Panc1 (cell line): ENCODE results near the gene ZNF23. TPM values are rescaled to one million over a fixed set of nuclear protein-coding genes. Genes with fewer than 3 reads are reported as not detected.

ENCODE experiments used
- ATAC-seq: fragments of 200-7000 bp; cut with Tn5 transposase; 2 replicates; pipeline ENCODE4 v1.9.1; 2020; ENCODE audit warnings: mild to moderate bottlenecking, moderate library complexity
- BruUV-seq: library from RNA; stranded (reverse); fragments of 400-500 nt; replicated peaks from 2 replicates; lab custom pipeline; 2021; lab: Mats Ljungman, UMichigan
- CTCF ChIA-PET: fragments of 300-600 bp; sonication (Branson Sonifier 250); formaldehyde crosslinking; loops from one replicate; lab custom pipeline; 2022; ENCODE audit warnings: antibody characterized with exemption; lab: Charles Lee
- POLR2A ChIA-PET: fragments of 300-600 bp; sonication (Branson Sonifier 250); formaldehyde crosslinking; loops from one replicate; lab custom pipeline; 2022; ENCODE audit warnings: antibody characterized with exemption; lab: Charles Lee
- DNase-seq: peaks from one replicate; pipeline ENCODE4 v3.0.0-alpha.2; 2010; ENCODE audit warnings: low read depth, low spot score
- H3K27ac ChIP-seq: 2 replicates; pipeline ENCODE4 v1.5.1; 2011; ENCODE audit warnings: mild to moderate bottlenecking, low read length, inconsistent platforms
- H3K27me3 ChIP-seq: fragments of 200-500 bp; sonication (Bioruptor generic); 2 replicates; pipeline ENCODE4 v1.6.0; 2014; ENCODE audit warnings: low read length, inconsistent platforms; ENCODE audit not compliant: control insufficient read depth, insufficient read depth
- H3K36me3 ChIP-seq: fragments of 200-500 bp; sonication (Bioruptor generic); 2 replicates; pipeline ENCODE4 v1.5.1; 2014; ENCODE audit warnings: inconsistent platforms, mild to moderate bottlenecking, low read length, moderate library complexity; ENCODE audit not compliant: control insufficient read depth, insufficient read depth
- H3K4me1 ChIP-seq: 2 replicates; pipeline ENCODE4 v1.5.1; 2011; ENCODE audit warnings: inconsistent platforms, mild to moderate bottlenecking, low read length, moderate library complexity; ENCODE audit not compliant: control insufficient read depth, insufficient read depth
- H3K4me3 ChIP-seq, 2 experiments: 2 replicates each; pipeline ENCODE4 v1.5.1; 2011 to 2012; ENCODE audit warnings: low read depth in 2 of 2, low read length in 2 of 2, mild to moderate bottlenecking in 2 of 2, inconsistent platforms in 1 of 2, moderate library complexity in 1 of 2
- H3K9me3 ChIP-seq: fragments of 200-500 bp; sonication (Bioruptor generic); 2 replicates; pipeline ENCODE4 v1.5.1; 2014; ENCODE audit warnings: low read depth, mild to moderate bottlenecking, inconsistent platforms, low read length, moderate library complexity; ENCODE audit not compliant: control insufficient read depth, insufficient read depth
- POLR2AphosphoS5 ChIP-seq: IDR thresholded peaks from 2 replicates; pipeline ENCODE4 v1.6.1; 2012; ENCODE audit warnings: mild to moderate bottlenecking, low read depth, low read length, moderate library complexity
- SIN3A ChIP-seq: IDR thresholded peaks from 2 replicates; pipeline ENCODE4 v1.6.1; 2012; ENCODE audit warnings: low read depth, mild to moderate bottlenecking, low read length, moderate library complexity, borderline replicate concordance; ENCODE audit not compliant: insufficient read depth
- TCF7L2 ChIP-seq: IDR thresholded peaks from 2 replicates; pipeline ENCODE4 v1.6.1; 2011; ENCODE audit warnings: mild to moderate bottlenecking, low read depth, low read length, inconsistent platforms
- in situ Hi-C: cut with HindIII; loops from 2 replicates; pipeline ENCODE4 v1.10.0; 2016; ENCODE audit warnings: low sequenced_read_pairs, low pct_unique_long_range_greater_than_20kb
- intact Hi-C: fragments of 100-400 bp; cut with micrococcal nuclease; formaldehyde crosslinking; loops from one replicate; pipeline ENCODE4 v1.10.0; 2022; ENCODE audit not compliant: unreplicated experiment
- total RNA-seq: library from RNA; stranded (reverse); gene quantifications from one replicate; pipeline ENCODE4 v1.2.1, GENCODE V29; 2021; ENCODE audit not compliant: unreplicated experiment
- TF ChIP-seq, protein P1 (sequence below), 2 experiments: IDR thresholded peaks; 2 replicates each; pipeline ENCODE4 v1.6.1; 2011 to 2012; ENCODE audit warnings: low read depth in 2 of 2, control low read depth in 1 of 2, low read length in 1 of 2, mild to moderate bottlenecking in 1 of 2, moderate library complexity in 1 of 2; ENCODE audit not compliant: insufficient read depth in 1 of 2
- TF ChIP-seq, protein P2 (sequence below): fragments of 450-650 bp; IDR thresholded peaks from 2 replicates; pipeline ENCODE4 v1.5.1; 2017; ENCODE audit warnings: mild to moderate bottlenecking

The ZNF23 gene
- total RNA-seq, 1 experiment from 2014 or later: 5.2 TPM

DNA sequence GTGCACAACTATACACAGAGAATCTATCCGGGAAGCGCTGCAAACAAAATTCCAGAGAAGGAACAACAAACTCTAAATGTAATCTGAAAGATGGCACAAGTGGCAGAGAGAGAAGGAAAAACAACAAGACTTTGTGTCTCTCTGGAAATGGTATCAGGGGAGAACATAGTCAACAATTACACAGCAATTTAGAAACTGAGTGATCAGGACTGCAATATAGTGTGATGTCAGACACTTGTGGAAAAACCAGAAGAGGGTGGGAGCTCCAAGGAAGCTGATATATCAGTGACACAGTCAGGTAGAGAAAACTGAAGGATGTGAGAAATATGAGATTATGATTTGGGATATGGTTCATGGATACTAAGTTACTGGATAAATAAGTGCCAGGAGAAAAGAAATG lies 18.9 kb upstream of the ZNF23 start:
- intact Hi-C loops: no loop called here
- POLR2A ChIA-PET: no interaction called here
- in situ Hi-C loops: no loop called here

DNA sequence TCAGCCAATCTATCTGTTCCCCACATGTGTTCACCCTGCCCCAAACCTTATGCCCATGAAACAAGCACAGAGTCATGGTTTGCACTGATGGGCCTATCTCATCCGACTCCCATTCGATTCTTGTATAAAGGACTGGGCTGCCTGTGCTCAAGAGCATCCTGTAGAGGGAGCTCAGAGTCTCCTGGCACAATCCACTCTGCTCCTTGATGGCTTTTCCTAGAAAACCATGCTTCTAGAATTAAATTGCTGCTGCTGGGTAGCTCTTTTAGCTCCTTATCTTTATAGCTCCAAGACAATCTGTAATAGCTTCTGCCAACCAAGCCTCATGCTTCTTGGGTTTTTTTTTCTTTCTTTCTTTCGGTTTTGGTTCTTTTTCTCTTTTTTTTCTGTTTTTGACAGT lies 17.4 kb upstream of the ZNF23 start:
- H3K9me3 ChIP-seq: peaks cover 6% of the 10 kb centered on the region; the same call in 1 of the 2 replicates
- ChIA-PET POLR2A (no interaction called here), CTCF (no interaction called here)
- BruUV-seq: no TSS peak
- H3K4me3 ChIP-seq: no peak overlapping the region
- H3K36me3 ChIP-seq: no peaks in the 10 kb centered on the region; the same call in 1 of the 2 replicates
- ATAC-seq (peak; percentile 69; the same call in 1 of the 2 replicates), DNase-seq (no peak)
- no peak overlapping the region for H3K27ac ChIP-seq
- no peaks in the 10 kb centered on the region for H3K4me1 ChIP-seq
- intact Hi-C loops (no loop called here), in situ Hi-C loops (no loop called here)
- TF ChIP-seq, protein P1, sequence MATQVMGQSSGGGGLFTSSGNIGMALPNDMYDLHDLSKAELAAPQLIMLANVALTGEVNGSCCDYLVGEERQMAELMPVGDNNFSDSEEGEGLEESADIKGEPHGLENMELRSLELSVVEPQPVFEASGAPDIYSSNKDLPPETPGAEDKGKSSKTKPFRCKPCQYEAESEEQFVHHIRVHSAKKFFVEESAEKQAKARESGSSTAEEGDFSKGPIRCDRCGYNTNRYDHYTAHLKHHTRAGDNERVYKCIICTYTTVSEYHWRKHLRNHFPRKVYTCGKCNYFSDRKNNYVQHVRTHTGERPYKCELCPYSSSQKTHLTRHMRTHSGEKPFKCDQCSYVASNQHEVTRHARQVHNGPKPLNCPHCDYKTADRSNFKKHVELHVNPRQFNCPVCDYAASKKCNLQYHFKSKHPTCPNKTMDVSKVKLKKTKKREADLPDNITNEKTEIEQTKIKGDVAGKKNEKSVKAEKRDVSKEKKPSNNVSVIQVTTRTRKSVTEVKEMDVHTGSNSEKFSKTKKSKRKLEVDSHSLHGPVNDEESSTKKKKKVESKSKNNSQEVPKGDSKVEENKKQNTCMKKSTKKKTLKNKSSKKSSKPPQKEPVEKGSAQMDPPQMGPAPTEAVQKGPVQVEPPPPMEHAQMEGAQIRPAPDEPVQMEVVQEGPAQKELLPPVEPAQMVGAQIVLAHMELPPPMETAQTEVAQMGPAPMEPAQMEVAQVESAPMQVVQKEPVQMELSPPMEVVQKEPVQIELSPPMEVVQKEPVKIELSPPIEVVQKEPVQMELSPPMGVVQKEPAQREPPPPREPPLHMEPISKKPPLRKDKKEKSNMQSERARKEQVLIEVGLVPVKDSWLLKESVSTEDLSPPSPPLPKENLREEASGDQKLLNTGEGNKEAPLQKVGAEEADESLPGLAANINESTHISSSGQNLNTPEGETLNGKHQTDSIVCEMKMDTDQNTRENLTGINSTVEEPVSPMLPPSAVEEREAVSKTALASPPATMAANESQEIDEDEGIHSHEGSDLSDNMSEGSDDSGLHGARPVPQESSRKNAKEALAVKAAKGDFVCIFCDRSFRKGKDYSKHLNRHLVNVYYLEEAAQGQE (IDR thresholded peaks at IDR 0.05; ENCODE audit: insufficient read depth in 1 of 2, low read depth in 2 of 2, low read length in 1 of 2): no peak
- TF ChIP-seq, protein P2, sequence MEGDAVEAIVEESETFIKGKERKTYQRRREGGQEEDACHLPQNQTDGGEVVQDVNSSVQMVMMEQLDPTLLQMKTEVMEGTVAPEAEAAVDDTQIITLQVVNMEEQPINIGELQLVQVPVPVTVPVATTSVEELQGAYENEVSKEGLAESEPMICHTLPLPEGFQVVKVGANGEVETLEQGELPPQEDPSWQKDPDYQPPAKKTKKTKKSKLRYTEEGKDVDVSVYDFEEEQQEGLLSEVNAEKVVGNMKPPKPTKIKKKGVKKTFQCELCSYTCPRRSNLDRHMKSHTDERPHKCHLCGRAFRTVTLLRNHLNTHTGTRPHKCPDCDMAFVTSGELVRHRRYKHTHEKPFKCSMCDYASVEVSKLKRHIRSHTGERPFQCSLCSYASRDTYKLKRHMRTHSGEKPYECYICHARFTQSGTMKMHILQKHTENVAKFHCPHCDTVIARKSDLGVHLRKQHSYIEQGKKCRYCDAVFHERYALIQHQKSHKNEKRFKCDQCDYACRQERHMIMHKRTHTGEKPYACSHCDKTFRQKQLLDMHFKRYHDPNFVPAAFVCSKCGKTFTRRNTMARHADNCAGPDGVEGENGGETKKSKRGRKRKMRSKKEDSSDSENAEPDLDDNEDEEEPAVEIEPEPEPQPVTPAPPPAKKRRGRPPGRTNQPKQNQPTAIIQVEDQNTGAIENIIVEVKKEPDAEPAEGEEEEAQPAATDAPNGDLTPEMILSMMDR: peak; percentile 66
- H3K27me3 ChIP-seq: no peaks in the 10 kb centered on the region

More for the DNA sequence above, 18.9 kb upstream of the ZNF23 start:
- Histone ChIP-seq H3K4me3 (no peak overlapping the region), H3K27ac (no peak overlapping the region), H3K4me1 (no peaks in the 10 kb centered on the region), H3K36me3 (no peaks in the 10 kb centered on the region; the same call in 1 of the 2 replicates), H3K9me3 (no peaks in the 10 kb centered on the region), H3K27me3 (no peaks in the 10 kb centered on the region)
- no TSS peak for BruUV-seq
- CTCF ChIA-PET: no interaction called here
- TF ChIP-seq, protein P1 (IDR thresholded peaks at IDR 0.05; ENCODE audit: insufficient read depth in 1 of 2, low read depth in 2 of 2, low read length in 1 of 2): no peak
- TF ChIP-seq SIN3A (no peak), POLR2AphosphoS5 (no peak), TCF7L2 (no peak)
- TF ChIP-seq, protein P2: no peak
- DNase-seq: no peak
- ATAC-seq: no peak
